ENCODE results near the gene RPUSD1.
"Not testable (repeated sequence)": the region's sequence is repeated elsewhere in the genome, so short reads cannot be mapped to it uniquely, and the experiment has no call there.

The RPUSD1 gene

DNA sequence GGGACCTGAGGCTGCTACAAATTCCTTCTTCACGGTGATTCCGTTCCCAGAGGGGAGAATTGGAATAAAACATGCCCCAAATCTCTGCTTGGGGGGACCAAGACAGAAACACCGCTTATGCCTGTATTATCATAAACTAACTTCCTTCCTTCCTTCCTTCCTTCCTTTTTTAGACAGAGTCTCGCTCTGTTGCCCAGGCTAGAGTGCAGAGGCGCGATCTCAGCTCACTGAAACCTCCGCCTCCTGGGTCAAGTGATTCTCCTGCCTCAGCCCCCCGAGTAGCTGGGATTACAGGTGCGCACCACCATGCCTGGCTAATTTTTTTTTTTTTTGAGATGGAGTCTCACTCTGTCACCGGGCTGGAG lies 31.8 kb upstream of the RPUSD1 start:
- FAIRE-seq; DNase-seq (ENCODE audit: extremely low spot score, insufficient read length, low read depth): not testable (repeated sequence)

DNA sequence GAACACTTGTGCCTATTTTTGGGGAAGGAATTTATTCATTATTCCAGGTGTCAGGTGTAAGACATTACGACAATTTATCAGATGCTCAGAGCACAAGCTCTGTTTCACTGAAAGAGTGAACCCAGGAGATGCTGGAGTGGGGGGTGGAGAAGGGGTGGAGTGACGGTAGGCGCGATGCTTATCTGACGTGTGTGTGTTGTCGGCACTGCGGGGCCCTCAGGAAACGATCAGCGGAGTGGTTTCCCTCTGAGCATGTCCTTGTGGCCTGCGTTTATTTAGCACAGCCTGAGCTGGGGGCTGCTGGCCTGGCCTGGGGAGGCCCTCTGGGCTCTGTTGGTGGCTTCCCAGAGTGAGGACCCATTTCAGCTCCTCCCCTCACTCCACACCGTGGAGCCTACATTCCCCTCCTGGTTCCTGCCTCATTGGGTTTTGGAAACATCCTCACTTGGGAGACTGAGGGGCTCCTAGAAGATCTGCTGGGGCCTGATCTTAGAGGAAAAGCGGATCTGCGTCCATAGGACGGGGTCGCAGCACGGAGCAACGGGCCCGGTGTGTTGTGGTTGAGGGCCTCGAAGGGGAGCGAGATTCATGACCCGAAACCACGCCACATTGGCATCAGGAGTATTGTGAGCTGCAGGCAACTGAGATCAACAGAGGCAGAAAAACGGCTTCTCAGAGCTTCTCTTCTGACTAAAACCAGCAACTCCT lies 31.3 kb upstream of the RPUSD1 start:
- no peak for FAIRE-seq
- no peak for DNase-seq (ENCODE audit: extremely low spot score, insufficient read length, low read depth)

DNA sequence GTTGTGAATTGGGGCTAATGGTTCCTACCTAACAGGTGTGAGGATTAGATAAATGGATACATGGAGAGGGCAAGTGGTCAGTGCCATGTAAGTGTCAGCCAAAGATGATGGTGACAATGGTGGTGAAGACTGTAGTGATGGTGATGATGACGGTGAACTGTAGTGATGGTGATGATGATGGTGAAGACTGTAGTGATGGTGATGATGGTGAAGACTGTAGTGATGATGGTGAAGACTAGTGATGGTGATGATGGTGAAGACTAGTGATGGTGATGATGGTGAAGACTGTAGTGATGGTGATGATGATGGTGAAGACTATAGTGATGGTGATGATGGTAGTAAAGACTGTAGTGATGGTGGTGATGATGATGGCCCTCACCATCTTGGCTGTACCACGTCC lies 30.4 kb upstream of the RPUSD1 start:
- DNase-seq (ENCODE audit: extremely low spot score, insufficient read length, low read depth), result no peak
- peak; percentile 38 for FAIRE-seq

DNA sequence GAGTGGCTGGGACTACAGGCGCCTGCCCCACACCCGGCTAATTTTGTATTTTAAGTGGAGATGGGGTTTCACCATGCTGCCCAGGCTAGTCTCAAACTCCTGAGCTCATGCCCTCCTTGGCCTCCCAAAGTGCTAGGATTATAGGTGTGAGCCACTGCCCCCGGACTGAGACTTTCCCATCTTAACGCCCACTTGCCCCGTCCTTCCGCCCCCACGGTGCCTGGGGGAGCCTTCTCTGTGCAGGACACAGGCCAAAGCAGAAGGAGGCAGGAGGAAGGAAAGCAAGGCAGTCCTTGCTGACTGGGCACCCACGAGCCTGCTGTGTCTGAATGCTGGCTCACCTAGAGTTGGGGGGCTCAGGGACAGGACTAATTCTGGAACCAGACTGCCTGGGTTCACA lies 30.0 kb upstream of the RPUSD1 start:
- FAIRE-seq (no peak), DNase-seq (ENCODE audit: extremely low spot score, insufficient read length, low read depth) (no peak)

DNA sequence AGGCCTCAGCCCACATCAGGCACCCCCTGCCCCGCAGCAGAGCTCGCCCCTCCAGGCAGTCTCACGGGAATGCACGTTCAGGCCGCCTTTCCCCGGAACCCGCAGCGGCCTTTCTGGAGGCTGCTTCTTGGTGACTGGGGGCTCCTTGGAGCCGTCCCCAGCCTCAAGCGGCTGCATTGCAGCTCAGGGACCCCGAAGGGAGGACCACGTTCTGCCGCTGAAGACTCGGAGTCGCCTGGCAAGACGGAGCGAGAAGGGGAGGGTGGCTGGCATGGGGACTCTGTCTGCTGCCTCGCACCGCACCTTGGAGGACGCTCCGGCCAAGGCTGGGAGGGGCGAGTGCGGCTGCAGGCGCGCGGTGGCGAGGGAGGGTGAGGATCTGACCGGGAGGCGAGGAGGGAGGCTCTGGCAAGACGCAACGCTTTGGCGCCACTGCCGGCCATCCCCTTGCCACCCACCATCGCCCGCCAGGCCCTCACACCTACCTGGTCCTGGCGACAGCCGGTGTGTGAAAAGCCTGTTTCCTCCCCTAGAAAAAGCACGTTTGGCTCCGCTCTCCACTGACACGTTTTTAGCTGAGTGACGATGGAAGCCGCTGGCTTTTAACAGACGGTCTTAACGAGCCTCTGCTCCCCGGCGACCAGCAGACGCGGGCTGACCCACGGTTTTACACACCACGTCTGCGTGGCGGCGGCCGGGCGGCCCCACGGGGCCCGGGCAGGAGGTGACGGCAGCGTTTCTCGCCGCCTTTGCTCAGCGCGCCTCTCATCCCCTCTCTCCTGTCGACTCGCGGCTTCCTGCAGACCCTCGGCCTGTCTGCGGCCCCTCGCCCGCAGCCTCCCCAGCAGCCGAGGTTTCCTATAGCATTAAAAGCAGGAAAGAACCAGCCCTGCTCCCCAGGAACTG lies 29.1 kb upstream of the RPUSD1 start:
- DNase-seq (ENCODE audit: extremely low spot score, insufficient read length, low read depth) (no peak), FAIRE-seq (no peak)

DNA sequence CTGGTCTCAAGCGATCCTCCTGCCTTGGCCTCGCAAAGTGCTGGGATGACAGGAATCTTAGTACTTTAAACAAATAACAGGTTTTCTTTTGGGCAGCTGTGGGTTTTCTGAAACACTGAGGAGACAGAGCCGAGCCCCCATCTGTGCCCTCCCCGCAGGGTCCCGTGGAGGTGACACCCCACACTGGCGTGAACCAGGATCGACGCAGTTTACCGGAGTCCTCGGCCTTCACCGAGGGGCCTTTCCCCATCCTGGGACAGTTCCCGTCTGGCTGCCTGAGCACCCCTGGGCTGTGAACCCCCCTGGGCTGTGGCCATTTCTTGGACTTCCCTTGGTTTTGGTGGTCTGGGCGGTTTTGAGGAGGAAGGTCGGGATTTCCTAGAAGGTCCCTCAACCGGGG lies 27.7 kb upstream of the RPUSD1 start:
- no peak for FAIRE-seq
- no peak for DNase-seq (ENCODE audit: extremely low spot score, insufficient read length, low read depth)

DNA sequence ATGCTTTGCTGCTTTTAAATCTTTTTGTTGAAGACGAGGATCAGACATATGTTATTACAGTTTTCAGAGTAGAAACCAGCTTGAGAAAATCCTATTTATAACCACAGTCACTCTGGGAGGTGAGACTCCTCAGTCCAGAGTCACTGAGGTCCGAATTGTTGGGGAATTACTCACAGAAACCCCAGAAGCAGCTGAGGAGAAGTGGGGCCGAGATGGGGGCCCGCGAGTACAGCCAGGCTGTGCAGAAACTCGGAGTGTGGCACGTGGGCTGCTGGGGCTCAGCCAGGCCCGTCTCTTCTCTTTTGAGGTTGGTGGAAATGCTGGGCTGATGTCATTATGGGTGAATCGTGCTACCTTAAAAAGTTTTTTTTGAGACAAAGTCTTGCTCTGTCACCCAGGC lies 26.8 kb upstream of the RPUSD1 start:
- FAIRE-seq (no peak), DNase-seq (ENCODE audit: extremely low spot score, insufficient read length, low read depth) (no peak)

DNA sequence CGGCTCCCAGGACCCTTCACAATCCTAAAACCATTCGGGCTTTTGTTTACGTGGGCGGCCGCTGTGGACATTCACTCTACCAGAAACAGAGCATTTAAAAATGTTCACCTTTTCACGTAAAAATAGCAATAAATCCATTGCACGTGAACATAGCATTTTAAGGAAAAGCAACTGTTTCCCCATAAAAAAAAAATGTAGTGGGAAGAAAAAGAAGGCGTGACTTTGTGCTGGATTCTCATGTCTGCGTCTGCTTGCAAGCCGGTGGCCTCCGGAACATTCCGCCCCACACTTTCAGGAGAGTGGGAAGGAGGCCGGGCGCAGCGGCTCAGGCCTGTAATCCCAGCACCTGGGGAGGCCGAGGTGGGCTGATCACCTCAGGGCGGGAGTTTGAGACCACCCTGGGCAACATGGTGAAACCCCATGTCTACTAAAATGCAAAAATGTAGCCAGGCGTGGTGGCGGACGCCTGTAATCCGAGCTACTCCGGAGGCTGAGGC lies 25.8 kb upstream of the RPUSD1 start:
- no peak for FAIRE-seq

DNA sequence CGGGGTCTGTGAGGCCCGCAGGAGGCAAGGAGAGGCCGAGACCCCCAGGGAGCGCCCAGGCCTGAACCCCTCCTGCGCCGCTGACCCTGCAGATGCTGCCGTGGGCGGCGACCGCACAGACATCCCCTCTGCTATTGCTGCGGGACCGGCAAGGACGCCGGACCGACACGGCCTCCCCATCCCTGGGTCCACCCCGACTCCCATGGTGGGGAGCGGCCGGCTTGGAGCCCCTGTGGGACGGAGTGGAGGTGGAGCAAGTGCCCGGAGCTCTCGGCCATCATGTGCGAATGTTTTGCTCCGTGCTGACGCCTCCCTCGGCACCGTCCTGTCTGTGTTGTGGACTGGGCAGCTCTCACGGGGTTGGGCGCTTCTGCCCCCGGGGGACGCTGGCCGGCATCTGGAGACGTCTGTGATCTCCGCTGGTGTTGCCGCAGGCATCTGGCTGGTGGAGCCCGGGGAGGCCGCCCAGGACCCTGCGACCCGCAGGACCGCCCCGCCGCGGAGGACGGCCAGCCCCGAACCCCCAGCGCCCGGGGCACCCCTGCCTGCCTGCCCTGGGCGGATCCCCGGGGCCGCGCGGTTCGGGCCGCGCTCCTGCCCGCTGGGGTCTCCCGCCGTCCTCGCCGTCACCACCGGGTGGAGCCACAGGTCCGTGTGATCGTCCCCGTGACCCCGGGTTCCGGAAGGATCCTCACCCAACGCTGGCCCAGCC lies 25.2 kb upstream of the RPUSD1 start:
- DNase-seq (ENCODE audit: extremely low spot score, insufficient read length, low read depth) (peak; percentile 32), FAIRE-seq (no peak)

More for the DNA sequence above, 25.8 kb upstream of the RPUSD1 start:
- DNase-seq (ENCODE audit: extremely low spot score, insufficient read length, low read depth), result no peak

DNA sequence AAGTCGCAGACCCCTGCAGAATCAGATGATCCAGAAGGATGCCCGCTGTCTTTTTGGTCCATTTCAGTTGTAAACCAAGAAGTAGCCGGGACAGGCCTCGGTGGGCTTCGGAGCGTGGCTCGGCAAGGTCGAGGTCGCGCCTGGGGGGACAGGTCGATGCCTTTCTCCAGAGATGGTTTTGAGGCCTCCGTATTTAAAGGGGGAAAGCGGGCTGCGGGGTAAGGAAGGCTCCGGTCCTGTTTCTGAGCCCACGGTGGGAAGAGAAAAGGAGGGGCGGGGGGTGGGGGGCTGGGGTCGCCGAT lies 19.9 kb upstream of the RPUSD1 start:
- FAIRE-seq, result no peak
- DNase-seq (ENCODE audit: extremely low spot score, insufficient read length, low read depth), result no peak

DNA sequence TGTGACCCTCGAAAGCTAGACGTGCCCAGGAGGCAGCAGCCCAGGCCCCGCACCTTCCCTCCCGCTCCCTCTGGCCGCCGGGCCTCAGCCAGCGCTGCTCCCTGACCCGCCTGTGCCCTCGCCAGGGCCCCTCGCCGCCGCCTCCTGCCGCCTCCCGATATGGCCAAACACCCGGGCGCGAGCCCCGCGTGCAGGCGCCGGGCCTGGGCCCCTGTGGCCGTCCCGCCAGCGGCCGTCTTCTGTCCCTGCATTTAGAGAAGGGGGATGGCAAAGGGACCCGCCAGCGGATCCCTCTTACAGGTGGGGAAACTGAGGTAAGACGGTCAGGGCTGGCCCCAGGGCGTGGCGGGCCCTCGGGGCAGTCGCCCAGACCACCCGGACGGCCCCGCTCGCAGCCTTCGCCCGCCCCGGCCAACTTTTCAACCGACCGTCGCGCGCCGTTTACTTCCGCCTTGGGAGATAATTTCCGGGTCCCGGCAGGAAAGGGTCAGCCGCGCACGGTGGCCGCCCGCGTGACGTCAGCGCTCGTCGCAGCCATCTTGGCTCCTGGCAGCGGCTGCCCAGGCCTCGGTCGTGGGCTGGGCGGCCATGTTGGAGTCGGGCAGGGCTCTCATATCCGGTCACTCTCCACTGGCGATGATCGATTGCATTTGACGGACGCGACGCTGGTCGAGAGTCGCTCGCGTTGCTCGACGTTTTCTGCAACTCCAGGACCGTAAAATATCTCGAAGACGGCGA lies 19.3 kb upstream of the RPUSD1 start:
- FAIRE-seq (peak; percentile 99), DNase-seq (ENCODE audit: extremely low spot score, insufficient read length, low read depth) (peak; percentile 97)

DNA sequence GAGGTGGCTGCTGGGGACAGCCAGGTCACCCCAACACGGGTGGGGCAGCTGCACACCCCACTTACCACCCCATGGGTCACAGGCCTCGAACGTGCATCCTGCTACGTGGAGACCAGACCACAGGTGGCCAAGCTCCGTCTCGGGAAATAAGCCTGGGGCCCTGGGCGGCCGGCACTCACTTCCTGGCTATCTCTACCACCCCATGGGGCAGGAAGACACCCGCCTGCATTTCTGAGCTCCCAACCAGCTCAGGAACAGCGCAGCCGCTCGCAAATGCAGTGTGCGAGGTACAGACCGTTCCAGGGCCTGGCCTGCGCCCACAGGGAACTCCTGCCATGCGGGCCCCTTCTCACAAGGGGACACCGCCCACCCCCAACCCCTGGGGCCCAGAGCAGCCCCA lies 17.3 kb upstream of the RPUSD1 start:
- no peak for DNase-seq (ENCODE audit: extremely low spot score, insufficient read length, low read depth)
- FAIRE-seq, result no peak

DNA sequence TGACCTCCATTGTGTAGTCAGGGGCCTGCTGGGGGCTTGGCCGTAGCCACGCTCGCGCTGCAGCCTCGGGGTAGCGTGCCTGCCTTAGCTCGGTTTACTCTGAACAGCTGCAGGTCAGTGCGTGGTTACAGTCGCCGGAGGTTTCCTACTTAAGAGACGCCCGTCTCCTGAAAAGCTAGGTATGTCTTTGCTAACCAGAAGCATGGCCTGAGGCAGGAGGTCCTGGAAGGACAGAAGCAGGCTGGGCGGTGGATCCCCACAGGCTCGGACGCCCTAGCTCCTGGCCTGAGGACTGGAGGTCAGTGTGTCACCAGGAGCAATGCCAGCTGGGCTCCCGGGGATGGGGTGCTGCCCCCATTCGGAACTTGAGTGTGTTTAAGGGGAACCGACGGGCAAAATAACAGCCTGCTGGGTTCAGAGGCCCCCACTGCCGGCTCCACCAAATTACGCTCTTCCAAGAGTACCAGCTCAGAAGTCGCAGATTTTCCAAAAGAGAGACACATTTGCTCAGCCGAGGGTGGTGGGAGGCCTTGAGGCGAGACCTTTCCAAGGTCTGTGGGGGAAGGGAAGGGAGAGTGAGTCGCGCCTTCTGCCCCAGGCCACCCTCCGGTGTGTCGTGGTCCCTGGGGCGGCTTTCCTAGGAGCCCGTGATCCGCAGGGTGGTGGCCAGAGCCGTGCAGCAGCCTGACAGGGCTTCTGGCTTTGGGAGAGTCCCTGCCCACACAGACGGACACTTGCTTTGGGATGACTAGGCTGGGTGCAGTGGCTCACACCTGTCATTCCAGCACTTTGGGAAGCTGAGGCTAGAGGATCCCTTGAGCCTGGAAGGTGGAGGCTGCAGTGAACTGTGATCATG lies 16.2 kb upstream of the RPUSD1 start:
- no peak for DNase-seq (ENCODE audit: extremely low spot score, insufficient read length, low read depth)
- FAIRE-seq, result no peak

DNA sequence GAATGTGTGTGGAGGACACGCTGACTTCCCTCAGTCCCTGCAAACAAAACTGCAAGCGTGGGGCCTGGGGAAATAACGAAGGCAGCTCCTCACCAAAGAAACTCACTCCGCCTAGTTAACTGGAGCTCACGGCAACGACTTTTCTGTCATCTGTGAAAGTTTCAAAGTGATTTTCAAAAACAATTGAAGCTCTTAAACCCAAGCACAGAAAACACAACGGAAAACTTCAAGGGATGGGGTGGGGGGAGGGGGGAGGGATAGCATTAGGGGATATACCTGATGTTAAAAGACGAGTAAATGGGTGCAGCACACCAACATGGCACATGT lies 15.5 kb upstream of the RPUSD1 start:
- FAIRE-seq, result no peak
- DNase-seq (ENCODE audit: extremely low spot score, insufficient read length, low read depth), result no peak

DNA sequence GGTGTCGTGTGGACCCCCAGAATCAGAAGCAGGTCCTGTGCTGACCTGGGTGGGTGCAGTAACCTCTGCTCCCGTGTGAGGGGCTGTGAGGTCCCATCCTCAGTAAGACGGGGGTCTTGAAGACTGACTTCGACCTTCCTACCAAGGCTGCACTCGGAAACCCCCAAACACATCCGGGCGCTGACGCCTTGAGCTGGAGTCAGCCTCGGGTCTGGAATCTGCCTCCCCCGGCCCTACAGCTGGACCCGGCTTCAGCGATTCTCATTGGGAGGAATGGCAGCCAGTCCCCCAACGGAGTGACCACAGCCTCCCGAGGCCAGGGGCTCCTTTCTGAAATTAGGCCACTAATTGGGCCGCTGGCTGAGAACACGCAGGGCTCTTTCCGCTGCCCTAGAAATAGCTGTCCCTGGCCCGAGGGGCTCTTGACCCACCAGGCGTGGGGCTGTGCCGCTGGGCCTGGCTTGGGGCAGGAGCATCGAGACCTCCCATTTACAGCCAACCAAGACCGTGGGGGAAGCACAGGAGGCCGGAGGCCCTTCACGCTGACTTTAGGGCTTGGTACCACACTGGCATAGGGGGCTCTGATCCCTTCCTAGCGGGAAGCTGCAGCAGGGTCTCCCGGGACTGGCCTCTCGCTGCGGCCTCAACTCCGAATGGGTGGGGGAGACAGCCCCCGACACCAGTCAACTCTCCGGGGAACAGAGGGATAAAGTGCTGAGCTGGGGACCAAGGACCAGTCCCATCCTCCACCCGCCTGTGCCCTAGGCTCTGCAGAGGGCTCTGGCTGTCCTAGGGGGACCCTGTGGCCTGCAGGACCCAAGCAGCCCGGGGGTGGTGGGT lies 15.0 kb upstream of the RPUSD1 start:
- no peak for FAIRE-seq
- DNase-seq (ENCODE audit: extremely low spot score, insufficient read length, low read depth), result no peak

DNA sequence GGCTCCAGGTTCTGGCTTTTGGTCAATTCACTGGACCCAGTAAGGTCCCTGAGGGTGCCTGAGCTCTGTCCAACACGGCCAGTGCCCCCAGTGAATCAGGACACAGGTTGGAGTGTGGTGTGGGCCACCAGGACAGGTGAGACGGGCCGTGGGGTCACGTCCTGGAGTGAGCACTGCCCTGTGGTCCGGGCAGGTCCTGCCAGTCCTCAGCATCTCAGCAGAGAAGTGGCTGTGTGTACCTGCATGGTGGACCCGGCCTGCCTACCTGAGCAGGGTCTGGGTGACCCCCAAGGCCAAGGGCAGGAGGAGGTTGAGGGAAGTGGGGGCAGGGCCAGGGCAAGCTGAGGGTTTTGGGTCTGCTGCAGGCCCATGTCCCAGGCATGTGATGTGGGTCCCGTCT lies 14.3 kb upstream of the RPUSD1 start:
- FAIRE-seq (no peak), DNase-seq (ENCODE audit: extremely low spot score, insufficient read length, low read depth) (no peak)

DNA sequence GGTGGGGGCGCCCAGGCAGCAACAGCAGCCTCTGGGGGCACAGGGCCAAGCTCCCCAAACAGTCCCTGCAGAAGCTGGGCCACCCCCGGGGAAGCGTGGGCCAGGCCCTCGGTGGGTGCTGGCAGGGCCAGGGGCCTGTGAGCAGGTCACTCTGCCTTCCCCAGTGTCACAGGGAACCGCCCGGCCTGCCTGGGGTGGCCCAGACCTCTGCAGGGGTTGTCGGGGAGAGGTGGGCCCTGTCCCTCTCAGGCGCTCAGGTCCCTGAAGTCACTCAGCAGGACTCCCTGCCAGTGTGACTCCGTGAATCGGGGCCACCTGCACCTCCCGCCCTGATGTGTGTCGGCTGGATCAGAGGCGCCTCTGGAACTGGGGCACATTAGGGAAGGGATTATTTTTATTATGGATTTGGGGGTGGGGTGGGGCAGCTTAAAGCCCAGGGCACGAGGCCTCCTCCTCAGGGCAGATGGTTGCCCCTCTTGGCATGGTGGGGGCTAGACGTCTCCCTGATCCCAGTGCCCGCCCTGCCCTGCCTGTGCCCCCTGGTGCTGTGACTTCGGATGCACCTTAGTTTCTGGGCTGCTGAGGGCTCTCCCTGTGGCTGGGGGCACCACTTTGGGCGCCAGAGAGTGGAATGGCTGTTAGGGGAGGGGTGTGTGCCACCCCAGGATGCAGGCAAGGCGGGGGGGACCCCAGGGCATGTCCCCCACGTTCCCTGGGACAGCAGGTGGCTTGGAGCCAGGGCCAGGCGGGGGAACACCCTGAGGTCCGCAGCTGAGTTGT lies 13.6 kb upstream of the RPUSD1 start:
- DNase-seq (ENCODE audit: extremely low spot score, insufficient read length, low read depth) (no peak), FAIRE-seq (no peak)

Data from GM18507 (cell line).